CD4-positive, alpha-beta T cell treated with Interleukin-4 for 4 hours (primary cell): ENCODE data around the gene BEGAIN.

Source experiments
- DNase-seq: peaks from one replicate; pipeline ENCODE4 v3.0.0-alpha.2; 2020

The BEGAIN gene

GRCh38 chr14:100599981-100600380, 12.8 kb upstream of the BEGAIN start:
- DNase-seq: no peak

- no peak for DNase-seq
These were observed 7.4 kb upstream of the BEGAIN start for GRCh38 chr14:100594625-100594951.

GRCh38 chr14:100593751-100594624, 6.8 kb upstream of the BEGAIN start:
- no peak for DNase-seq

- no peak for DNase-seq
These were observed 5.8 kb upstream of the BEGAIN start for GRCh38 chr14:100592972-100593371.

GRCh38 chr14:100592461-100592891, 5.3 kb upstream of the BEGAIN start:
- no peak for DNase-seq

- no peak for DNase-seq
These were observed 4.5 kb upstream of the BEGAIN start for GRCh38 chr14:100591453-100592371.

GRCh38 chr14:100590726-100591452, 3.7 kb upstream of the BEGAIN start:
- no peak for DNase-seq

GRCh38 chr14:100589760-100590469, 2.7 kb upstream of the BEGAIN start:
- no peak for DNase-seq

GRCh38 chr14:100589071-100589759, 2.0 kb upstream of the BEGAIN start:
- DNase-seq: no peak

- DNase-seq: no peak
These were observed 1.5 kb upstream of the BEGAIN start for GRCh38 chr14:100588671-100589070.

- no peak for DNase-seq
These were observed 670 bp upstream of the BEGAIN start for GRCh38 chr14:100587763-100588411.

GRCh38 chr14:100586403-100587085, 673 bp downstream of the BEGAIN start:
- DNase-seq: no peak

GRCh38 chr14:100586153-100586402, 1.1 kb downstream of the BEGAIN start:
- DNase-seq: no peak

- no peak for DNase-seq
These were observed 1.6 kb downstream of the BEGAIN start for GRCh38 chr14:100585448-100586152.

GRCh38 chr14:100584056-100585031, 2.9 kb downstream of the BEGAIN start:
- DNase-seq: no peak

- no peak for DNase-seq
These were observed 4.0 kb downstream of the BEGAIN start for GRCh38 chr14:100583245-100583644.

- no peak for DNase-seq
These were observed 4.6 kb downstream of the BEGAIN start for GRCh38 chr14:100582496-100583165.
